Thymus (tissue), 11 donors: ENCODE results near the gene CCDC18. TPM values are rescaled to one million over a fixed set of nuclear protein-coding genes. Genes with fewer than 3 reads are reported as not detected.
"Not testable (repeated sequence)": the region's sequence is repeated elsewhere in the genome, so short reads cannot be mapped to it uniquely, and the experiment has no call there.

Experiments
- DNase-seq, 9 donors: peaks; one replicate each; pipeline ENCODE4 v3.0.0-alpha.2; 2013; ENCODE audit warnings: low spot score in 9 of 9, low read depth in 6 of 9, missing footprints in 1 of 9
- H3K27ac ChIP-seq, 2 donors: one replicate each; pipeline ENCODE4 v1.5.1; 2013; ENCODE audit warnings: control low read depth in 1 of 2, low read depth in 1 of 2, low read length in 1 of 2, mild to moderate bottlenecking in 1 of 2, moderate library complexity in 1 of 2
- H3K27me3 ChIP-seq, 2 donors: one replicate each; pipeline ENCODE4 v1.5.1; 2013; ENCODE audit warnings: low read length in 1 of 2; ENCODE audit not compliant: control insufficient read depth in 2 of 2, insufficient read depth in 1 of 2
- H3K36me3 ChIP-seq, 2 donors: one replicate each; pipeline ENCODE4 v1.5.1; 2013; ENCODE audit warnings: low read length in 1 of 2, mild to moderate bottlenecking in 1 of 2, moderate library complexity in 1 of 2; ENCODE audit not compliant: control insufficient read depth in 2 of 2, insufficient read depth in 2 of 2
- H3K4me1 ChIP-seq, 2 donors: one replicate each; pipeline ENCODE4 v1.5.1; 2013; ENCODE audit warnings: low read length in 2 of 2; ENCODE audit not compliant: control insufficient read depth in 2 of 2, insufficient read depth in 2 of 2
- H3K4me3 ChIP-seq, 2 donors: one replicate each; pipeline ENCODE4 v1.5.1; 2013; ENCODE audit warnings: low read length in 2 of 2, control low read depth in 1 of 2, mild to moderate bottlenecking in 1 of 2
- H3K9me3 ChIP-seq, 2 donors: one replicate each; pipeline ENCODE4 v1.5.1; 2013; ENCODE audit warnings: low read length in 1 of 2, mild to moderate bottlenecking in 1 of 2; ENCODE audit not compliant: control insufficient read depth in 2 of 2, insufficient read depth in 1 of 2
- whole genome bisulfite sequencing: extraction: QIAGEN DNeasy Blood & Tissue Kit; methylation state at CpG from one replicate; pipeline ENCODE4 v1.1.7; 2013; 5-methylcytosine and 5-hydroxymethylcytosine counted together
- polyA plus RNA-seq: library from polyadenylated mRNA; stranded (reverse); fragments of 200-250 nt; gene quantifications from one replicate; pipeline ENCODE4 v1.2.3, GENCODE V29; 2013
- total RNA-seq: library from RNA; stranded (reverse); fragments of 120-200 nt; gene quantifications from one replicate; pipeline ENCODE4 v1.2.4, GENCODE V29; 2013
- donor health status: healthy.

CCDC18 gene
- total and polyA plus RNA-seq, 2 donors, result 13.3 to 21.0 TPM

DNA sequence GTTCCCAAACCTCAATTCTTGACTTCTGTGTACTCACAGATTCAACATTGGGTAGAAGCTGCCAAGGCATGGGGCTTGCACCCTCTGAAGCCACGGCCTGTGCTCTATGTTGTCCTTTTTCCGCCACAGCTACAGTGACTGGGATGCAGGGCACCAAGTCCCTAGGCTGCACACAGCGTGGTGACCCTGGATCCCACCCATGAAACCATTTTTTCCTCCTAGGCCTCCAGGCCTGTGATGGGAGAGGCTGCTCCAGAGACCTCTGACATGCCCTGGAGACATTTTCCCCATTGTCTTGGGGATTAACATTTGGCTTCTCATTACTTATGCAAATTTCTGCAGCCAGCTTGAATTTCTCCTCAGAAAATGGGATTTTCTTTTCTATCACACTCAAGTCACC is 62.7 kb downstream of the CCDC18 start:
- WGBS, result 98% methylated on average over 3 of the region's 3 CpGs
- not testable (repeated sequence) for H3K4me1 ChIP-seq
- H3K36me3 ChIP-seq, result peaks cover 32 to 47% of the 10 kb centered on the region in 2 donors

DNA sequence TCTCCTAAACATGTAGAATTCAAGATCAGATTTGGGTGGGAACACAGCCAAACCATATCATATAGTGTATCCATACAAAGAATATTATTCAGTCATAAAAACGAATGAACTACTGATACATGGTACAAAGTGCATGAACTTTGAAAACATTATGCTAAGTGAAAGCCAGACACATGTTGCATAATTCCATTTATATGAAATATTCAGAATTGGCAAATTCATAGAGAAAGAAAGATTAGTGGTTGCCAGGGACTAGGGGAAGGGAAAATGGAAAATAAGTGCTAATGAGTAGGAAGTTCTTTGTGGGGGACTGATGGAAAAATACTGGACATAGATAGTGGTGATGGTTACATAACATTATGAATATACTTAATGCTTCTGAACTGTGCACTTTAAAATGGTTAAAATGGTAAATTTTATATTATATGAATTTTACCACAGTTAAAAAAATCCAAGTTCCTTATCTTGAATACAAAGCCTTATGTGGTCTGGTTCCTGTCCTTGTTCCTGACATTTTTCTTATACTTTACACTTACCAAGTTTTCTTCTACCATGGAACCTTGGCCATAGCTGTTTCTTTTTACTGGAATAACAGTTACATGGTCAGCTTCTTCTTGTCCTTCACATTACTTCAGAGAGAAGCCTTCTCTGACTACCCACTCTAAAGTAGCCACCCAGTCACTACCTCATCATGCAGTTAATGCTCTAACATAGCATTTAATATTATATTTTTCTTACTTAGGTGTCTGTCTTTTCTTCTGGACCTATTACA is 64.0 kb downstream of the CCDC18 start:
- DNase-seq, result no peak
- WGBS, result 95% methylated on average over 1 of the region's 1 CpG
- H3K27ac ChIP-seq, result no peak overlapping the region
- H3K4me3 ChIP-seq, result no peak overlapping the region
- H3K4me1 ChIP-seq, result no peaks in the 10 kb centered on the region
- H3K9me3 ChIP-seq, result peaks cover 6 to 15% of the 10 kb centered on the region in 2 donors
- H3K36me3 ChIP-seq, result peaks cover 32 to 40% of the 10 kb centered on the region in 2 donors
- no peaks in the 10 kb centered on the region for H3K27me3 ChIP-seq

More for the DNA sequence above, 62.7 kb downstream of the CCDC18 start:
- peaks cover 6 to 15% of the 10 kb centered on the region in 2 donors for H3K9me3 ChIP-seq
- not testable (repeated sequence) for H3K27ac ChIP-seq, DNase-seq, H3K27me3 ChIP-seq, H3K4me3 ChIP-seq

DNA sequence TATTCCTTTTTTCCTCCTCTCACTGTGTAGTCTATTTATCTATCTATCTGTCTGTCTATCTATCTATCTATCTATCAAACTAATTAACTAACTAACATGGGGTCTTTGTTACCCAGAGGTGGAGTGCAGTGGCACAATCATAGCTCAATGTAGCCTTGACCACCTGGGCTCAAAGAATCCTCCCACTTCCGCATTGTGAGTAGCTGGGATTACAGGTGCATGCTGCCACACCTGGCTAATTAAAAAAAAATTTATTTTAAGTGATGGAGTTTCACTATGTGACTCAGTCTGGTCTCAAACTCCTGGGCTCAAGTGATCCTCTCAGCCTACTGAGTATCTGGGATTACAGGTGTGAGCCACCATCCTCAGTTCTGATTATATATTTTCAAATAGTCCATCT is 71.4 kb downstream of the CCDC18 start:
- WGBS, result 97% methylated on average over 1 of the region's 1 CpG
- no peaks in the 10 kb centered on the region for H3K4me1 ChIP-seq
- H3K9me3 ChIP-seq, result peaks cover 0 to 5% of the 10 kb centered on the region in 2 donors
- no peak for DNase-seq
- no peak overlapping the region for H3K4me3 ChIP-seq
- no peaks in the 10 kb centered on the region for H3K27me3 ChIP-seq
- H3K27ac ChIP-seq, result no peak overlapping the region
- H3K36me3 ChIP-seq, result peaks cover 10 to 18% of the 10 kb centered on the region in 2 donors

DNA sequence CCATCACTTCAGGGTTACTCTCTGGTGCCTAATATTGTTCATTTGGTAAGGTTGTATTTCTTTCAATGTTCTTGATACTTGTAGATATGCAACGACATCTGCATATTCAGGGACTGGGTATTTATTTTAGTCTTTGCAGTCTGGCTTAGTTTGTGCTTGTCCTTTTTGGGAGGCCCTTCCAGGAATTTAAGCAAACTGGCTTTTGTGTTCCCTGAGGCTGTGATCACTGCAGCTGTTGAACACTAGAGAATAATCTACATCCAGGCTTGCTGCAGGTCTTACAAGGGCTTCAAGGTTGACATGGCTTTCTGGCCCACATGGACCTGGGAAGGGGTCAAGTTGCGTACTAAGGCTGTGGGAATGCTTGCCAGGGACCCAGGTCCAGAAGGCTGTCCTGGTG is 72.1 kb downstream of the CCDC18 start:
- H3K4me1 ChIP-seq, result no peaks in the 10 kb centered on the region
- peaks cover 0 to 5% of the 10 kb centered on the region in 2 donors for H3K9me3 ChIP-seq
- no peaks in the 10 kb centered on the region for H3K27me3 ChIP-seq
- H3K36me3 ChIP-seq, result peaks cover 7 to 13% of the 10 kb centered on the region in 2 donors
- DNase-seq, result no peak
- no peak overlapping the region for H3K27ac ChIP-seq
- H3K4me3 ChIP-seq, result no peak overlapping the region
- WGBS, result 95% methylated on average over 2 of the region's 2 CpGs

DNA sequence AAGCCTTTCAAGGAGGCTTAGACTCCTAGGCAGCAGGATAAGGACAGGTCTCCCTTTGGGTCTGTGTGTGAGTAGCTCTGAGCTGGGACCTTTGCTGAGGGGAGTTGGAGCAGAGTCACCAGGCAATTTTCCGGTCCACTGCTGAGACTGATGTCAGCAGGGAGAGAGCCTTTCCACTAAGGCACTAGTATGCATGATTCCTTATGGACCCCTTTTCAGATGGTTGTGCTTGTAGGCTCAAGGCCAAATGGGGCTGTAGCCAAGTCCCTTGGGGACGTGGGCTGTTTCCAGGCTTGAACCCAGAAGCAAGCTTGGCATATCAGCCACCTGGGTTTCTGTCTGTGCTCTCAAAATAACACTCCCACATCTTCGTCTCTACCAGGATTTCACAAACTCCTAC is 73.0 kb downstream of the CCDC18 start:
- DNase-seq, result no peak
- 95% methylated on average over 3 of the region's 3 CpGs for WGBS

DNA sequence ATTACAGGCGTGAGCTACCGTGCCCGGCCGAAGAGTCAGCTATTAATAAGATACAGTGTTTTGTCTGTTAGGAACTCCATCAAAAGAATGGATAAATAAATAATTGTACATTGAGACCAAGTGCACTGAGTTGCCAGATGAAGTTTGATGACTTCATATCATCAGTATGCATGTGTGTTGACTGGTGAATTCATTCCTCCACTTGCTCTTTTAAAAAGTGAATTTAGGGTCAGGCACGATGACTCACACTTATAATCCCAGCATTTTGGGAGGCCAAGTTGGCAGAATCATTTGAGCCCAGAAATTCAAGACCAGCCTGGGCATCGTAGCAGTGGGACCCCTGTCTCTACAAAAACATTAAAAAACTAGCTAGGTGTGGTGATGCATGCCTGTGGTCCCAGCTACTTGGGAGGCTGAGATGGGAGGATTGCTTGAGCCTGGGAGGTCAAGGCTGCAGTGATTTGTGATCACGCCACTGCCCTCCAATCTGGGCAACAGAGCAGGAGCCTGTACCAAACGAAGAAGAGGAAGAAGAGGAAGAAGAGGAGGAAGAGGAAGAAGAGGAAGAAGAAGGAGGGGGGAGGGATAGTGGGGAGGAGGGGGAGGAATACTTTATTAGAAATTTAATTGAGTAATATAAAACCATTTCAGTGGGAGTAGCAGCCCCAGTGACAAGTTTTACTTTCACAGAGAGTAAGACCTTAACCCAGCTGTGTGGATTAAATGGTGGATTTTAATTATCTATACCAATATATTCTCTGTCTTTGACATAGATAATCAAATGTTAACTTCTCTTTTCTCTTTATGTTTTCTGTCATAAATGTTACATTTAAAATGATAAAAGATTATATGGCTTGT is 74.9 kb downstream of the CCDC18 start:
- Histone ChIP-seq H3K27me3 (no peaks in the 10 kb centered on the region), H3K36me3 (peaks cover 7 to 16% of the 10 kb centered on the region in 2 donors)
- WGBS, result 96% methylated on average over 8 of the region's 8 CpGs

More for the DNA sequence above, 73.0 kb downstream of the CCDC18 start:
- Histone ChIP-seq H3K4me3 (no peak overlapping the region), H3K4me1 (no peaks in the 10 kb centered on the region), H3K27ac (no peak overlapping the region), H3K27me3 (no peaks in the 10 kb centered on the region), H3K36me3 (peaks cover 7 to 13% of the 10 kb centered on the region in 2 donors), H3K9me3 (peaks cover 0 to 5% of the 10 kb centered on the region in 2 donors)

DNA sequence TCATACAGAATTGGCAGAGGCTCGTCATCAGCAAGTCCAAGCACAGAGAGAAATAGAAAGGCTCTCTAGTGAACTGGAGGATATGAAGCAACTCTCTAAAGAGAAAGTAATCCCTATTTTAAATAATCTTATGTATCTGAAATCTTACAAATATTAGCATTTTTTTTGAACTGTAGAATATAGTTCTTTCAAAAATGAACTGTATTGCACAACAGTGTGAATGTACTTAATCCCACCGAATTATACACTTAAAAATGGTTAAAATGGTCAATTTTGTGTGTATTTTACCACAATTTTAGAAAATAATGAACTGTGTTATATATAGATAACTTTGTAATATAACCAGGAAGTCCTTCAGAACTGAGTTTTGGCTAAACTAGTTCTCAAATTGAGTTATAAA is 75.9 kb downstream of the CCDC18 start:
- DNase-seq, result no peak
- no peaks in the 10 kb centered on the region for H3K4me1 ChIP-seq
- no peak overlapping the region for H3K27ac ChIP-seq
- H3K36me3 ChIP-seq, result peaks cover 9 to 16% of the 10 kb centered on the region in 2 donors
- H3K27me3 ChIP-seq, result no peaks in the 10 kb centered on the region
- 98% methylated on average over 2 of the region's 2 CpGs for WGBS
- no peak overlapping the region for H3K4me3 ChIP-seq
- peaks cover 0 to 5% of the 10 kb centered on the region in 2 donors for H3K9me3 ChIP-seq

More for the DNA sequence above, 74.9 kb downstream of the CCDC18 start:
- no peak overlapping the region for H3K4me3 ChIP-seq
- H3K4me1 ChIP-seq, result no peaks in the 10 kb centered on the region
- H3K27ac ChIP-seq, result no peak overlapping the region
- no peak for DNase-seq
- H3K9me3 ChIP-seq, result peaks cover 0 to 5% of the 10 kb centered on the region in 2 donors

DNA sequence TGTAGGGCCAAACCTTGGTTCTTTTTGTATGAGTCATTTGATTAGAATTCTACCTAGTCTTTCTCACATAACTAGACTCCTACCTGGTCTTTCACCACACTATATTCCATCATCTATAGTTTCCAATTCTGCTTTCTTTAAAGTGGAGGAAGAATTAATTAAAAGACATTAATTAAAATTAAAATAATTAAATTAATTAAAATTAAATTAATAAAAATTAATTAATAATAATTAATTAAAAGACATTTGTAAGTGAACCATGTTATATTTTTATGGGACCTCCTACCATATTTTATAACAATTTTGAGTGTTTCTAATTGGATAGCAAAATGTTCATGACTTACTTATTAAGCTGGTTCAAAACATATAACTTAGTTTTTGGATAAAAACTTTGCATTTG is 77.4 kb downstream of the CCDC18 start:
- no peak overlapping the region for H3K4me3 ChIP-seq
- no peaks in the 10 kb centered on the region for H3K27me3 ChIP-seq
- DNase-seq, result no peak
- no peak overlapping the region for H3K27ac ChIP-seq
- H3K36me3 ChIP-seq, result peaks cover 16 to 23% of the 10 kb centered on the region in 2 donors
- peaks cover 7% of the 10 kb centered on the region in 2 donors for H3K9me3 ChIP-seq
- no peaks in the 10 kb centered on the region for H3K4me1 ChIP-seq

DNA sequence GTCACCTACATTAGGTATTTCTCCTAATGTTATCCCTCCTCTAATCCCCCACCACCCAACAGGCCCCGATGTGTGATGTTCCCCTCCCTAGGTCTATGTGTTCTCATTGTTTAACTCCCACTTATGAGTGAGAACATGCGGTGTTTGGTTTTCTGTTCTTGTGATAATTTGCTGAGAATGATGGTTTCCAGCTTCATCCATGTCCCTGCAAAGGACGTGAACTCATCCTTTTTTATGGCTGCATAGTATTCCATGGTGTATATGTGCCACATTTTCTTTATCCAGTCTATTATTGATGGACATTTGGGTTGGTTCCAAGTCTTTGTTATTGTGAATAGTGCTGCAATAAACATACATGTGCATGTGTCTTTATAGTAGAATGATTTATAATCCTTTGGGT is 80.2 kb downstream of the CCDC18 start:
- H3K9me3 ChIP-seq, H3K27ac ChIP-seq, DNase-seq, H3K4me1 ChIP-seq, H3K27me3 ChIP-seq, H3K4me3 ChIP-seq: not testable (repeated sequence)
- peaks cover 19 to 28% of the 10 kb centered on the region in 2 donors for H3K36me3 ChIP-seq
- WGBS, result 100% methylated on average over 3 of the region's 3 CpGs
